Transverse colon (tissue), 4 donors: ENCODE data around the gene SLC38A10. TPM values are rescaled to one million over a fixed set of nuclear protein-coding genes. Genes with fewer than 3 reads are reported as not detected.

ENCODE experiments used
- DNase-seq: peaks from one replicate; pipeline ENCODE4 v3.0.0-alpha.2; 2019
- H3K27ac ChIP-seq, 4 donors: fragments of 200-600 bp; sonication (generic); 2 replicates each; pipeline ENCODE4 v1.5.1; 2016 to 2018; ENCODE audit warnings: inconsistent platforms in 4 of 4
- H3K27me3 ChIP-seq: fragments of 200-600 bp; sonication (generic); 2 replicates; pipeline ENCODE4 v1.5.1; 2017; ENCODE audit warnings: inconsistent platforms
- H3K36me3 ChIP-seq, 4 donors: fragments of 200-600 bp; sonication (generic); 2 replicates each; pipeline ENCODE4 v1.5.1; 2017 to 2019; ENCODE audit warnings: inconsistent platforms in 4 of 4
- H3K4me1 ChIP-seq, 4 donors: fragments of 200-600 bp; sonication (generic); 2 replicates each; pipeline ENCODE4 v1.5.1; 2017 to 2020; ENCODE audit warnings: inconsistent platforms in 4 of 4
- H3K4me3 ChIP-seq, 4 donors: fragments of 200-600 bp; sonication (generic); 1 replicate in 1 of 4; 2 replicates in 3 of 4; pipeline versions ENCODE4 v1.5.1 to v1.6.1; 2017 to 2019; ENCODE audit warnings: inconsistent platforms in 4 of 4
- H3K9me3 ChIP-seq, 2 donors: fragments of 200-600 bp; sonication (generic); 2 replicates each; pipeline ENCODE4 v1.5.1; 2017 to 2019; ENCODE audit warnings: inconsistent platforms in 2 of 2
- CTCF ChIP-seq, 5 experiments: fragments of 200-600 bp in 3 of 5; fragments of 450-650 bp in 2 of 5; sonication (generic) in 3 of 5; IDR thresholded peaks; 1 replicate in 2 of 5; 2 replicates in 3 of 5; pipeline ENCODE4 v1.5.1; 2016 to 2017; ENCODE audit warnings: antibody characterized with exemption in 5 of 5, inconsistent platforms in 3 of 5, mild to moderate bottlenecking in 2 of 5, moderate library complexity in 1 of 5
- EP300 ChIP-seq: sonication (generic); formaldehyde crosslinking; IDR thresholded peaks from one replicate; pipeline ENCODE4 v1.6.1; 2017; ENCODE audit warnings: antibody characterized with exemption, low read depth
- POLR2A ChIP-seq: fragments of 450-650 bp; IDR thresholded peaks from one replicate; pipeline ENCODE4 v1.6.1; 2016; ENCODE audit warnings: antibody characterized with exemption, mild to moderate bottlenecking, moderate library complexity
- POLR2AphosphoS5 ChIP-seq, 3 donors: sonication (generic); formaldehyde crosslinking; IDR thresholded peaks; one replicate each; pipeline ENCODE4 v1.6.1; 2016; ENCODE audit warnings: antibody characterized with exemption in 3 of 3
- WGBS, 2 donors: methylation state at CpG; one replicate each; pipeline ENCODE4 v1.1.5; 2018; ENCODE audit warnings: low coverage in 1 of 2; 5-methylcytosine and 5-hydroxymethylcytosine counted together
- in situ Hi-C, 4 donors: fragments of 200-750 bp; cut with MboI; loops; one replicate each; pipeline versions ENCODE4 v1.15.0 to v1.15.1; 2017; ENCODE audit warnings: low sequenced_read_pairs in 3 of 4, low pct_ligation_motif_present in 1 of 4, low pct_unique_long_range_greater_than_20kb in 1 of 4
- intact Hi-C: fragments of 100-400 bp; cut with DNase I; formaldehyde crosslinking; loops from one replicate; pipeline ENCODE4 v1.15.1; 2023; ENCODE audit warnings: low total_unique reads
- total RNA-seq, 4 donors: library from RNA; depleted of rRNA; stranded (reverse); fragments of >200 nt; gene quantifications; one replicate each; pipeline ENCODE4 v1.1.0, GENCODE V29; 2016

SLC38A10 gene
- total RNA-seq, 4 donors from 2014 or later: 94.9 to 113 (median 98.9) TPM

GRCh38 chr17:81263371-81264181 is 31.5 kb downstream of the SLC38A10 start:
- in situ Hi-C loops: loop anchor here in 3 of 4 donors (25.0 kb wide), 2 partner anchors 224 to 349 kb away; no protein-coding TSS in a partner anchor

GRCh38 chr17:81261582-81262336 is 33.3 kb downstream of the SLC38A10 start:
- no peak for DNase-seq
- intact Hi-C loops (no loop called here), in situ Hi-C loops (loop anchor here in 3 of 4 donors (25.0 kb wide), 2 partner anchors 226 to 351 kb away; no protein-coding TSS in a partner anchor)
- peaks cover 0 to 1% (median 0%) of the 10 kb centered on the region in 4 donors for H3K4me1 ChIP-seq
- peaks cover 0 to 31% (median 8%) of the 10 kb centered on the region in 4 donors for H3K36me3 ChIP-seq
- no peak for TF ChIP-seq EP300
- no peak for TF ChIP-seq POLR2A
- no peak for TF ChIP-seq CTCF (IDR thresholded peaks at IDR 0.05)
- TF ChIP-seq POLR2AphosphoS5 (IDR thresholded peaks at IDR 0.05): no peak
- no peak overlapping the region for H3K27ac ChIP-seq
- no peaks in the 10 kb centered on the region for H3K27me3 ChIP-seq
- 91% methylated on average over 36 of the region's 36 CpGs; no CpG with 5 or more reads in 1 of the 2 donors for WGBS, 2 donors
- no peak overlapping the region for H3K4me3 ChIP-seq
- H3K9me3 ChIP-seq: no peaks in the 10 kb centered on the region

More at GRCh38 chr17:81263371-81264181, 31.5 kb downstream of the SLC38A10 start:
- Histone ChIP-seq H3K9me3 (no peaks in the 10 kb centered on the region), H3K27me3 (no peaks in the 10 kb centered on the region), H3K27ac (no peak overlapping the region), H3K36me3 (peaks cover 0 to 31% (median 12%) of the 10 kb centered on the region in 4 donors), H3K4me3 (no peak overlapping the region), H3K4me1 (no peaks in the 10 kb centered on the region)
- no peak for DNase-seq
- 94 to 100% methylated on average over 1 to 40 of the region's 40 CpGs for WGBS, 2 donors
- intact Hi-C loops: no loop called here
- no peak for TF ChIP-seq EP300
- TF ChIP-seq CTCF (IDR thresholded peaks at IDR 0.05): no peak
- no peak for TF ChIP-seq POLR2AphosphoS5 (IDR thresholded peaks at IDR 0.05)

GRCh38 chr17:81261096-81261495 is 34.0 kb downstream of the SLC38A10 start:
- Histone ChIP-seq H3K27me3 (no peaks in the 10 kb centered on the region), H3K36me3 (peaks cover 0 to 29% (median 8%) of the 10 kb centered on the region in 4 donors), H3K9me3 (no peaks in the 10 kb centered on the region), H3K27ac (no peak overlapping the region), H3K4me3 (no peak overlapping the region), H3K4me1 (peaks cover 0 to 4% (median under 1%) of the 10 kb centered on the region in 4 donors)
- intact Hi-C loops: no loop called here
- no peak for TF ChIP-seq POLR2AphosphoS5 (IDR thresholded peaks at IDR 0.05)
- in situ Hi-C loops: loop anchor here in 3 of 4 donors (25.0 kb wide), 2 partner anchors 226 to 351 kb away; no protein-coding TSS in a partner anchor
- 89% methylated on average over 18 of the region's 18 CpGs; no CpG with 5 or more reads in 1 of the 2 donors for WGBS, 2 donors
- DNase-seq: no peak

GRCh38 chr17:81260641-81261040 is 34.5 kb downstream of the SLC38A10 start:
- in situ Hi-C loops (loop anchor here in 3 of 4 donors (25.0 kb wide), 2 partner anchors 227 to 352 kb away; no protein-coding TSS in a partner anchor), intact Hi-C loops (no loop called here)
- TF ChIP-seq POLR2AphosphoS5 (IDR thresholded peaks at IDR 0.05) (no peak), POLR2A (no peak), EP300 (no peak), CTCF (IDR thresholded peaks at IDR 0.05) (no peak)
- Histone ChIP-seq H3K4me3 (no peak overlapping the region), H3K27me3 (no peaks in the 10 kb centered on the region), H3K9me3 (no peaks in the 10 kb centered on the region), H3K27ac (no peak overlapping the region), H3K4me1 (peaks cover 3 to 9% (median 5%) of the 10 kb centered on the region in 4 donors), H3K36me3 (peaks cover 0 to 25% (median 8%) of the 10 kb centered on the region in 4 donors)
- 95% methylated on average over 19 of the region's 19 CpGs; no CpG with 5 or more reads in 1 of the 2 donors for WGBS, 2 donors
- DNase-seq: no peak
